PC-9 (cell line): ENCODE data around the gene KCNQ5. TPM values are rescaled to one million over a fixed set of nuclear protein-coding genes. Genes with fewer than 3 reads are reported as not detected.

ENCODE experiments used
- BruUV-seq: library from RNA; stranded (reverse); fragments of 400-500 nt; replicated peaks from 2 replicates; lab custom pipeline; 2021; lab: Mats Ljungman, UMichigan
- CTCF ChIA-PET: fragments of 300-600 bp; sonication (Branson Sonifier 250); formaldehyde crosslinking; loops from one replicate; lab custom pipeline; 2022; ENCODE audit warnings: antibody characterized with exemption; lab: Charles Lee
- POLR2A ChIA-PET: fragments of 300-600 bp; sonication (Branson Sonifier 250); formaldehyde crosslinking; loops from one replicate; lab custom pipeline; 2022; ENCODE audit warnings: antibody characterized with exemption; ENCODE audit not compliant: unreplicated experiment; lab: Charles Lee
- DNase-seq, 2 experiments: peaks; one replicate each; pipeline versions ENCODE4 v3.0.0 to v3.0.0-alpha.2; 2015 to 2022; ENCODE audit warnings: mixed read lengths in 1 of 2
- H2AFZ ChIP-seq: fragments of 200-600 bp; sonication (generic); 2 replicates; pipeline ENCODE4 v1.8.1; 2017; ENCODE audit warnings: antibody characterized with exemption
- H3F3A ChIP-seq: fragments of 200-600 bp; sonication (generic); 2 replicates; pipeline ENCODE4 v1.8.1; 2017; ENCODE audit warnings: antibody characterized with exemption, mild to moderate bottlenecking, low read depth; ENCODE audit not compliant: insufficient read depth
- H3K27ac ChIP-seq: fragments of 200-600 bp; sonication (generic); 2 replicates; pipeline ENCODE4 v1.6.1; 2016; ENCODE audit warnings: mixed run types
- H3K27me3 ChIP-seq: fragments of 200-600 bp; sonication (generic); 2 replicates; pipeline ENCODE4 v1.6.1; 2016; ENCODE audit warnings: low read depth, mixed run types; ENCODE audit not compliant: insufficient read depth
- H3K36me3 ChIP-seq: fragments of 200-600 bp; sonication (generic); 2 replicates; pipeline ENCODE4 v1.6.1; 2016; ENCODE audit warnings: low read depth, mixed run types
- H3K4me1 ChIP-seq: fragments of 200-600 bp; sonication (generic); replicated peaks from 2 replicates; pipeline ENCODE4 v1.6.1; 2016; ENCODE audit warnings: mixed run types; ENCODE audit not compliant: insufficient read depth
- H3K4me2 ChIP-seq: fragments of 200-600 bp; sonication (generic); 2 replicates; pipeline ENCODE4 v1.6.1; 2017; ENCODE audit warnings: mixed run types
- H3K4me3 ChIP-seq: fragments of 200-600 bp; sonication (generic); 2 replicates; pipeline ENCODE4 v1.6.1; 2016; ENCODE audit warnings: mixed run types
- H3K79me2 ChIP-seq: fragments of 200-600 bp; sonication (generic); 2 replicates; pipeline ENCODE4 v1.6.1; 2017; ENCODE audit warnings: low read depth, mixed run types
- H3K9me2 ChIP-seq: fragments of 200-600 bp; sonication (generic); 2 replicates; pipeline ENCODE4 v1.8.1; 2017; ENCODE audit warnings: mild to moderate bottlenecking; ENCODE audit not compliant: insufficient read depth
- H3K9me3 ChIP-seq: fragments of 200-600 bp; sonication (generic); 2 replicates; pipeline ENCODE4 v1.8.1; 2016; ENCODE audit warnings: low read depth; ENCODE audit not compliant: insufficient read depth
- H4K20me1 ChIP-seq: fragments of 200-600 bp; sonication (generic); 2 replicates; pipeline ENCODE4 v1.8.1; 2017; ENCODE audit not compliant: insufficient read depth
- CTCF ChIP-seq: fragments of 200-600 bp; sonication (generic); conservative IDR thresholded peaks from 2 replicates; pipeline ENCODE4 v1.6.1; 2017; ENCODE audit warnings: mixed run types, antibody characterized with exemption, mild to moderate bottlenecking, moderate library complexity
- EZH2 ChIP-seq: fragments of 200-600 bp; sonication (generic); IDR thresholded peaks from 2 replicates; pipeline ENCODE4 v1.8.0; 2017; ENCODE audit warnings: antibody characterized with exemption, low read depth
- intact Hi-C: fragments of 100-400 bp; cut with micrococcal nuclease; formaldehyde crosslinking; loops from one replicate; pipeline ENCODE4 v1.10.0; 2022; ENCODE audit not compliant: unreplicated experiment
- total RNA-seq: library from RNA; stranded (reverse); gene quantifications from 2 replicates; pipeline ENCODE4 v1.2.3, GENCODE V29; 2021

The KCNQ5 gene
- total RNA-seq, 1 experiment from 2014 or later, result 0.20 TPM

GRCh38 chr6:72822691-72823090, 200.8 kb downstream of the KCNQ5 start:
- Histone ChIP-seq H3K4me1 (no peaks in the 10 kb centered on the region), H3K27ac (no peak overlapping the region), H2AFZ (no peak overlapping the region), H3K36me3 (no peaks in the 10 kb centered on the region), H3K9me3 (no peaks in the 10 kb centered on the region; the same call in 1 of the 2 replicates), H3K79me2 (no peaks in the 10 kb centered on the region), H3K9me2 (peaks cover 3% of the 10 kb centered on the region; the same call in 1 of the 2 replicates), H3K4me2 (no peak overlapping the region), H3F3A (no peaks in the 10 kb centered on the region), H4K20me1 (no peaks in the 10 kb centered on the region), H3K4me3 (no peak overlapping the region), H3K27me3 (no peaks in the 10 kb centered on the region)
- ChIA-PET CTCF (no interaction called here), POLR2A (interaction anchor here (0.5 kb wide), 1 partner anchor 307 kb away, joined by 3 read pairs; no protein-coding TSS in a partner anchor)
- TF ChIP-seq CTCF, result no peak
- intact Hi-C loops, result no loop called here
- BruUV-seq, result no TSS peak
- no peak for DNase-seq

- no TSS peak for BruUV-seq
- no peak overlapping the region for H3K4me3 ChIP-seq
- H3K4me2 ChIP-seq, result no peak overlapping the region
- peaks cover 3% of the 10 kb centered on the region; the same call in 1 of the 2 replicates for H3K9me2 ChIP-seq
- H3K79me2 ChIP-seq, result no peaks in the 10 kb centered on the region
- intact Hi-C loops, result no loop called here
- no peaks in the 10 kb centered on the region for H4K20me1 ChIP-seq
- H3K27ac ChIP-seq, result no peak overlapping the region
- POLR2A ChIA-PET, result no interaction called here
- TF ChIP-seq CTCF (no peak), EZH2 (no peak)
- no peak for DNase-seq
- H3K4me1 ChIP-seq, result no peaks in the 10 kb centered on the region
- no peaks in the 10 kb centered on the region; the same call in 1 of the 2 replicates for H3K9me3 ChIP-seq
- H3K27me3 ChIP-seq, result no peaks in the 10 kb centered on the region
- H3F3A ChIP-seq, result no peaks in the 10 kb centered on the region
- no peak overlapping the region for H2AFZ ChIP-seq
- CTCF ChIA-PET, result no interaction called here
- no peaks in the 10 kb centered on the region for H3K36me3 ChIP-seq
Measured at GRCh38 chr6:72824833-72825232, 203.0 kb downstream of the KCNQ5 start.

GRCh38 chr6:72825315-72825911, 203.5 kb downstream of the KCNQ5 start:
- no peaks in the 10 kb centered on the region for H3K4me1 ChIP-seq
- DNase-seq, result peak in 1 of 2 experiments; percentile 41
- BruUV-seq, result no TSS peak
- no peak overlapping the region for H3K4me3 ChIP-seq
- H3K36me3 ChIP-seq, result no peaks in the 10 kb centered on the region
- H3K79me2 ChIP-seq, result no peaks in the 10 kb centered on the region
- intact Hi-C loops, result no loop called here
- no peaks in the 10 kb centered on the region for H4K20me1 ChIP-seq
- TF ChIP-seq CTCF, result no peak
- no peak for TF ChIP-seq EZH2
- H3F3A ChIP-seq, result no peaks in the 10 kb centered on the region
- no peak overlapping the region for H2AFZ ChIP-seq
- ChIA-PET POLR2A (no interaction called here), CTCF (no interaction called here)
- peaks cover 3% of the 10 kb centered on the region; the same call in 1 of the 2 replicates for H3K9me2 ChIP-seq
- H3K4me2 ChIP-seq, result no peak overlapping the region
- H3K27ac ChIP-seq, result no peak overlapping the region
- H3K27me3 ChIP-seq, result no peaks in the 10 kb centered on the region
- no peaks in the 10 kb centered on the region; the same call in 1 of the 2 replicates for H3K9me3 ChIP-seq
